Endothelial cell of umbilical vein (primary cell): ENCODE data around the gene LRRTM4. TPM values are rescaled to one million over a fixed set of nuclear protein-coding genes. Genes with fewer than 3 reads are reported as not detected.

Experiments
- BruUV-seq: library from RNA; stranded (reverse); fragments of 400-500 nt; replicated peaks from 2 replicates; lab custom pipeline; 2021; lab: Mats Ljungman, UMichigan
- CTCF ChIA-PET: fragments of 300-600, 350-600 bp; sonication (Branson Sonifier 250); formaldehyde crosslinking; loops from one replicate; lab custom pipeline; 2021; ENCODE audit warnings: antibody characterized with exemption, inconsistent platforms; lab: Charles Lee
- POLR2A ChIA-PET: fragments of 300-600, 350-600 bp; sonication (Branson Sonifier 250); formaldehyde crosslinking; loops from one replicate; lab custom pipeline; 2021; ENCODE audit warnings: antibody characterized with exemption, inconsistent platforms; lab: Charles Lee
- DNase-seq: peaks from one replicate; pipeline ENCODE4 v3.0.0-alpha.2; 2011; ENCODE audit warnings: low read depth, low spot score
- FAIRE-seq: peaks from 2 replicates; lab custom pipeline; 2011; peaks lifted over from hg19 to GRCh38; lab: Jason Lieb, UNC
- H2AFZ ChIP-seq: 2 replicates; pipeline ENCODE4 v1.6.0; 2012; ENCODE audit warnings: low read depth, low read length, control low read depth, inconsistent platforms
- H3K27ac ChIP-seq: 2 replicates; pipeline ENCODE4 v1.5.1; 2011; ENCODE audit warnings: low read depth, mild to moderate bottlenecking, control low read depth, low read length, moderate library complexity; ENCODE audit not compliant: insufficient read depth
- H3K27me3 ChIP-seq, 2 experiments: 2 replicates each; pipeline versions ENCODE4 v1.6.0 to v1.6.1; 2011; ENCODE audit warnings: low read length in 2 of 2, mixed read lengths in 1 of 2; ENCODE audit not compliant: control insufficient read depth in 2 of 2, insufficient read depth in 2 of 2
- H3K36me3 ChIP-seq, 2 experiments: 2 replicates in 1 of 2; 3 replicates in 1 of 2; pipeline ENCODE4 v1.5.1; 2011; ENCODE audit warnings: low read length in 2 of 2, mild to moderate bottlenecking in 1 of 2, moderate library complexity in 1 of 2; ENCODE audit not compliant: control insufficient read depth in 2 of 2, insufficient read depth in 2 of 2; ENCODE audit errors: extremely low read depth in 1 of 2
- H3K4me1 ChIP-seq: 3 replicates; pipeline ENCODE4 v1.5.1; 2011; ENCODE audit warnings: mild to moderate bottlenecking, low read length; ENCODE audit not compliant: control insufficient read depth, insufficient read depth; ENCODE audit errors: extremely low read depth
- H3K4me2 ChIP-seq: 2 replicates; pipeline ENCODE4 v1.6.1; 2011; ENCODE audit warnings: low read length, control low read depth, mixed read lengths; ENCODE audit not compliant: insufficient read depth
- H3K4me3 ChIP-seq, 3 experiments: fragments of 200-600 bp in 1 of 3; sonication (generic), shearing (Covaris generic) in 1 of 3; replicated peaks in 1 of 3; 2 replicates each; pipeline ENCODE4 v1.5.1; 2011 to 2016; ENCODE audit warnings: control low read depth in 3 of 3, low read length in 3 of 3, mild to moderate bottlenecking in 2 of 3, inconsistent platforms in 1 of 3, low read depth in 1 of 3, moderate library complexity in 1 of 3; ENCODE audit not compliant: insufficient read depth in 1 of 3
- H3K79me2 ChIP-seq: 2 replicates; pipeline ENCODE4 v1.6.0; 2012; ENCODE audit warnings: low read length, inconsistent platforms; ENCODE audit not compliant: control insufficient read depth, insufficient read depth
- H3K9ac ChIP-seq: replicated peaks from 2 replicates; pipeline ENCODE3; 2011; ENCODE audit warnings: low read length, control low read depth; ENCODE audit not compliant: insufficient read depth; ENCODE audit errors: extremely low read depth
- H3K9me1 ChIP-seq: replicated peaks from 3 replicates; pipeline ENCODE4 v1.6.0; 2011; ENCODE audit warnings: mild to moderate bottlenecking, low read length; ENCODE audit not compliant: control insufficient read depth, insufficient read depth; ENCODE audit errors: extremely low read depth
- H3K9me3 ChIP-seq: replicated peaks from 2 replicates; pipeline ENCODE4 v1.5.1; 2012; ENCODE audit warnings: low read length, inconsistent platforms; ENCODE audit not compliant: control insufficient read depth, insufficient read depth
- H4K20me1 ChIP-seq: replicated peaks from 2 replicates; pipeline ENCODE3; 2011; ENCODE audit warnings: mild to moderate bottlenecking, low read length; ENCODE audit not compliant: control insufficient read depth, insufficient read depth; ENCODE audit errors: extremely low read depth
- EZH2 ChIP-seq: IDR thresholded peaks from 2 replicates; pipeline ENCODE4 v1.6.1; 2012; ENCODE audit warnings: borderline replicate concordance, low read depth, mild to moderate bottlenecking, moderate library complexity, low read length, inconsistent platforms; ENCODE audit not compliant: severe bottlenecking
- FOS ChIP-seq: IDR thresholded peaks from 2 replicates; pipeline ENCODE4 v1.6.1; 2011; ENCODE audit warnings: mild to moderate bottlenecking, low read length, moderate library complexity, borderline replicate concordance; ENCODE audit not compliant: insufficient read depth
- GATA2 ChIP-seq: IDR thresholded peaks from 2 replicates; pipeline ENCODE4 v1.7.0; 2011; ENCODE audit warnings: low read depth, mild to moderate bottlenecking, moderate library complexity, mixed read lengths, low read length; ENCODE audit not compliant: insufficient read length, insufficient read depth
- JUN ChIP-seq: IDR thresholded peaks from 2 replicates; pipeline ENCODE4 v1.6.1; 2011; ENCODE audit warnings: borderline replicate concordance, low read depth; ENCODE audit not compliant: insufficient read length, insufficient read depth
- MAX ChIP-seq: IDR thresholded peaks from 2 replicates; pipeline ENCODE4 v1.6.1; 2011; ENCODE audit not compliant: insufficient read depth, insufficient read length
- MYC ChIP-seq: IDR thresholded peaks from one replicate; pipeline ENCODE4 v1.6.1; 2011; ENCODE audit warnings: mild to moderate bottlenecking, low read depth, low read length
- POLR2A ChIP-seq: IDR thresholded peaks from 2 replicates; pipeline ENCODE4 v1.6.1; 2012; ENCODE audit warnings: low read depth, mild to moderate bottlenecking, control low read depth, low read length
- POLR2AphosphoS5 ChIP-seq: IDR thresholded peaks from 2 replicates; pipeline ENCODE4 v1.6.1; 2012; ENCODE audit warnings: low read depth, mild to moderate bottlenecking, control low read depth, low read length, moderate library complexity; ENCODE audit not compliant: insufficient read depth
- dilution Hi-C: fragments of 300-500 bp; cut with MboI; formaldehyde crosslinking; loops from one replicate; pipeline ENCODE4 v1.15.0; 2019; ENCODE audit warnings: low sequenced_read_pairs; ENCODE audit not compliant: extremely low pct_ligation_motif_present
- intact Hi-C: fragments of 100-400 bp; cut with micrococcal nuclease; formaldehyde crosslinking; loops from one replicate; pipeline ENCODE4 v1.10.0; 2022
- polyA plus RNA-seq, 4 experiments: library from polyadenylated mRNA; depleted of rRNA in 3 of 4; stranded (reverse) in 3 of 4; unstranded in 1 of 4; fragments of >200 nt; gene quantifications; 2 replicates each; pipeline versions ENCODE4 v1.2.1 to v1.2.3, GENCODE V29; 2011 to 2012; ENCODE audit warnings: missing spikeins in 1 of 4
- total RNA-seq: library from RNA; stranded (reverse); gene quantifications from 2 replicates; pipeline ENCODE4 v1.2.3, GENCODE V29; 2021
- TF ChIP-seq, protein P1 (sequence below), 2 donors: IDR thresholded peaks; 1 replicate in 1 of 2; 2 replicates in 1 of 2; pipeline ENCODE4 v1.5.1; 2011; ENCODE audit warnings: low read length in 2 of 2, mild to moderate bottlenecking in 2 of 2, moderate library complexity in 2 of 2, control low read depth in 1 of 2, inconsistent platforms in 1 of 2, low read depth in 1 of 2; ENCODE audit not compliant: insufficient read depth in 1 of 2; ENCODE audit errors: extremely low read depth in 1 of 2

LRRTM4 gene
- total and polyA plus RNA-seq, 2 donors (not counting 3 experiments of a cell fraction or from before 2014, with no cell fraction given) = not detected

DNA sequence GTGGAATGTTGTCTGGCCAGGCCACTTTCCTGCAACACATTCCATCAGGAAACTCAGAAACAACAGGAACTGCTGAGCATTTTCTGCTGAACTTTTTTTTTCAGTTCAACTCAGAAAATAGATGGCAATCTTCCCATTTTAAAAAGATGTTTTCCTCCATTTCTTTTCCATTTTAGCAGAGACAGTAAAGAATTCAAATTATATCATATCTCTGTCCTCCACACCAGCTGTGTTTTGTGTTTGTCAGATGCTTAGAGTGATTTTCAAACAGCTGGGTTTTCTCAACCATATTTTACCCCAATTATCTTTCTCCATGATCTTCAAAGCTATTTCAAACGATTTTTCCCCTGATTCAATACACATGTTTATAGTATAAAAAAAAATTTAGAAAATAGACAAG lies 713.4 kb downstream of the LRRTM4 start:
- Histone ChIP-seq H3K4me1 (no peaks in the 10 kb centered on the region), H3K27me3 (no peaks in the 10 kb centered on the region), H3K79me2 (no peaks in the 10 kb centered on the region), H2AFZ (no peak overlapping the region), H3K4me2 (no peak overlapping the region), H3K9ac (no peak overlapping the region), H3K9me3 (no peaks in the 10 kb centered on the region), H3K4me3 (no peak overlapping the region), H3K27ac (no peak overlapping the region), H3K9me1 (no peaks in the 10 kb centered on the region), H4K20me1 (no peaks in the 10 kb centered on the region), H3K36me3 (no peaks in the 10 kb centered on the region)
- BruUV-seq = no TSS peak
- intact Hi-C loops = no loop called here
- no peak for FAIRE-seq
- ChIA-PET CTCF (no interaction called here), POLR2A (no interaction called here)
- no peak for TF ChIP-seq MYC
- TF ChIP-seq GATA2 = no peak
- TF ChIP-seq POLR2AphosphoS5 = no peak
- TF ChIP-seq EZH2 = no peak
- no peak for TF ChIP-seq FOS
- TF ChIP-seq MAX = no peak
- no peak for TF ChIP-seq JUN
- TF ChIP-seq POLR2A = no peak
- dilution Hi-C loops = no loop called here
- DNase-seq = peak; percentile 30

- dilution Hi-C loops (no loop called here), intact Hi-C loops (no loop called here)
- H3K27ac ChIP-seq = no peak overlapping the region
- no peak overlapping the region for H3K4me2 ChIP-seq
- ChIA-PET CTCF (no interaction called here), POLR2A (no interaction called here)
- H2AFZ ChIP-seq = no peak overlapping the region
- no peak overlapping the region for H3K4me3 ChIP-seq
- DNase-seq = no peak
- H3K36me3 ChIP-seq = no peaks in the 10 kb centered on the region
- BruUV-seq = no TSS peak
- no peak for FAIRE-seq
- no peaks in the 10 kb centered on the region for H3K79me2 ChIP-seq
- TF ChIP-seq POLR2A = no peak
- TF ChIP-seq EZH2 = no peak
- peak; percentile 19 for TF ChIP-seq GATA2
- no peak for TF ChIP-seq MAX
- no peak for TF ChIP-seq JUN
- TF ChIP-seq POLR2AphosphoS5 = no peak
- TF ChIP-seq, protein P1, sequence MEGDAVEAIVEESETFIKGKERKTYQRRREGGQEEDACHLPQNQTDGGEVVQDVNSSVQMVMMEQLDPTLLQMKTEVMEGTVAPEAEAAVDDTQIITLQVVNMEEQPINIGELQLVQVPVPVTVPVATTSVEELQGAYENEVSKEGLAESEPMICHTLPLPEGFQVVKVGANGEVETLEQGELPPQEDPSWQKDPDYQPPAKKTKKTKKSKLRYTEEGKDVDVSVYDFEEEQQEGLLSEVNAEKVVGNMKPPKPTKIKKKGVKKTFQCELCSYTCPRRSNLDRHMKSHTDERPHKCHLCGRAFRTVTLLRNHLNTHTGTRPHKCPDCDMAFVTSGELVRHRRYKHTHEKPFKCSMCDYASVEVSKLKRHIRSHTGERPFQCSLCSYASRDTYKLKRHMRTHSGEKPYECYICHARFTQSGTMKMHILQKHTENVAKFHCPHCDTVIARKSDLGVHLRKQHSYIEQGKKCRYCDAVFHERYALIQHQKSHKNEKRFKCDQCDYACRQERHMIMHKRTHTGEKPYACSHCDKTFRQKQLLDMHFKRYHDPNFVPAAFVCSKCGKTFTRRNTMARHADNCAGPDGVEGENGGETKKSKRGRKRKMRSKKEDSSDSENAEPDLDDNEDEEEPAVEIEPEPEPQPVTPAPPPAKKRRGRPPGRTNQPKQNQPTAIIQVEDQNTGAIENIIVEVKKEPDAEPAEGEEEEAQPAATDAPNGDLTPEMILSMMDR (IDR thresholded peaks at IDR 0.05; ENCODE audit: extremely low read depth in 1 of 2, insufficient read depth in 1 of 2, low read depth in 1 of 2, low read length in 2 of 2) = no peak
- TF ChIP-seq MYC = no peak
- no peaks in the 10 kb centered on the region for H3K27me3 ChIP-seq
- H3K9ac ChIP-seq = no peak overlapping the region
- H3K4me1 ChIP-seq = no peaks in the 10 kb centered on the region
- H3K9me3 ChIP-seq = no peaks in the 10 kb centered on the region
- H4K20me1 ChIP-seq = no peaks in the 10 kb centered on the region
- H3K9me1 ChIP-seq = no peaks in the 10 kb centered on the region
Observed at GRCh38 chr2:76793647-76794334, 728.4 kb downstream of the LRRTM4 start.
